HG03378 (cell line): ENCODE data around the gene SMYD1.

ENCODE experiments used
- ATAC-seq: cut with Tn5 transposase; IDR thresholded peaks from one replicate; pipeline ENCODE4 v1.9.1; 2021; ENCODE audit warnings: mild to moderate bottlenecking, moderate library complexity; ENCODE audit not compliant: unreplicated experiment

Gene SMYD1

DNA sequence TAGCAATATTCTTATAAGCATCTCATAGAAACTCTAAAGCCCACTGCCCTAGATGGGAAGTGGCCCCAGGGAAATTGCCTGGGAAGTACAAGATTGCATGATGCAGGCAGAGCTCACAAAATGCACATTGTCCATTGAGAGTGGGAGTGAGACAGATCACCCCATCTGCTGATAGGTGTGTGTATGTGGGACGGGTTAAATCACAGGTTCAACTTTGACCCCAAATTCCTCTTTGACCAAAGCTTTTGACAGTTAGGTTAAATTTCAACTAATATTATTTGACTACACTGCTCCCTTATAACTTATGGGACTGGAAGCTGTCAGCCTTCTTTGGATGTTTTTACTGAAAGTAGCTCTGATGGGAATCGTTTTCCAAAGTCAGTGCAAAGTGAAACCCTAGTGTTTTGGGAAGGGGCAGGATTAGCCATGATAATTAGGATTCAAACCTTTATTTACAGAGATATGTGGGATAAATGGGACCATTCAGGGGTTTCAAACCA, 71.6 kb downstream of the SMYD1 start:
- no peak for ATAC-seq

DNA sequence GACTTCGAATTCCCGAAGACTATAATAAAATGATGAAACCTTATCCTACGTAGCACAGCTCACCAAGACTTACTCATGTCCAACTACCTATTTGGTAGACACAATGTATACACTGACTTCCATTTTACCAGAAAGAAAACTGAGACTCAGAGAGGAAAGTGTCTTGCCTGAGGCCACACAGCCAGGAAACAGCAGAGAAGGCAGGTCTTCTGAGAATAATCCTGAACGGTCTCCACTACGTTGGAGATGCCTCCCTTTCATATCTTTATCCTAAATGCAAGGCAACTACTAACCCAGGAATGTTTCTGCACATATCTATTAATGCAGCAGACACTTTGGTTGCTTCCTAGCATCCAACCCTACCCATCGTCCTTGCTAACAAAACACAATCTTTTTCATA, 72.2 kb downstream of the SMYD1 start:
- ATAC-seq = no peak

DNA sequence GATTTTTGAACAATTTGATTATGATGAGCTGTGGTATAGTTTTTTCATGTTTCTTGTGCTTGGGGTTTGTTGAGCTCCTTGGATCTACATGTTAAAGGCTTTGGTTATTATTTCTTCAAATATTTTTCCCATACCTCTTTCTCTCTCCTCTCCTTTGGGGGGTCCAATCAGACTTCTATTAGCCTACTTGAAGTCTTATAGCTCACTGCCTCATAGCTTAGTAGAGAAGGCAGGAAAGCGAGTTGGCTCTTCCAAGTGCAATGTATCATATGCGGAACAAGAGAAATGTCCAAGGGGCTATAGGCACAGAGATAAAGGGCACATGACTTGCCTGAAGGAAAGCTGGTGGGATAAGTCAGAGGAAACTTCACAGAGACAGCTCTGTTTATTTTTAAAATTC, 74.3 kb downstream of the SMYD1 start:
- no peak for ATAC-seq

- no peak for ATAC-seq
Observed at GRCh38 chr2:88144271-88144670, 76.6 kb downstream of the SMYD1 start.

- ATAC-seq = no peak
Observed at GRCh38 chr2:88144914-88145497, 77.4 kb downstream of the SMYD1 start.

DNA sequence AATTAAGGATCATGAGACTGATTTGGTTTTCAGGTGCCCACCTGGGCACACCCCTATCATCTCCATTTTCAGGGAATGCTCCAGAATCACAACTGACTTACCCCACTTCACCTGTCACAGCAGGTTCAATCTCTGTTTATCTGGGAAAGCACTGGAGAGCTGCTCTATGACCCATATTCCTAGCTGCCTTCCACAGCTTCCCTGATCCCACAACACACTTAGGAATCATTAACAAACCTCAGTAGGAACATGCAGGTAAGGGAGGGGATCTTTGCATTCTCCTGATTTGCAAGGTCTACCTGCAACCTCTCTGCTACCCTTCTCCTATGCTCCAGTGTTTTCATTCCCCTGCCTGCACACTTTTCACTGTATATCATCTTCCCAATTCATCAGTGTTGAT, 79.0 kb downstream of the SMYD1 start:
- ATAC-seq = no peak

DNA sequence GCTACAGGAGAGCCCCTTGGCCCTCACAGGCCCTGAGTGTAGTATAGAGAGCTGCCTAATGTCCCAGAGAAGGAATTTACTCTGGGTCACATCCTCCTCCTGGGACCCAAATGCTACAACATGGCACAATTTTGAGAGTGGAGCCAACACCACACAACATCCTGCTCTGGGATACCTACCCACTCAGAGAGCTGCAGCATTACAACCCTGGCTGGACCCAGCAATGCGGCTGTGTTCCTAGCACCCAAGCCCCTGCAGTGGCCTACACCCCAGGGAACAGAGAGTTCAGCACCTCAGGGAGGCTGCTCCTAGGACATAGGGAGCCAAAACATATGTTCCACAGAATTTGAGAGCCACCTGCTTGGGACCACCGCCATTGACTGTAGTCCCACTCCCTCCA, 79.5 kb downstream of the SMYD1 start:
- no peak for ATAC-seq

DNA sequence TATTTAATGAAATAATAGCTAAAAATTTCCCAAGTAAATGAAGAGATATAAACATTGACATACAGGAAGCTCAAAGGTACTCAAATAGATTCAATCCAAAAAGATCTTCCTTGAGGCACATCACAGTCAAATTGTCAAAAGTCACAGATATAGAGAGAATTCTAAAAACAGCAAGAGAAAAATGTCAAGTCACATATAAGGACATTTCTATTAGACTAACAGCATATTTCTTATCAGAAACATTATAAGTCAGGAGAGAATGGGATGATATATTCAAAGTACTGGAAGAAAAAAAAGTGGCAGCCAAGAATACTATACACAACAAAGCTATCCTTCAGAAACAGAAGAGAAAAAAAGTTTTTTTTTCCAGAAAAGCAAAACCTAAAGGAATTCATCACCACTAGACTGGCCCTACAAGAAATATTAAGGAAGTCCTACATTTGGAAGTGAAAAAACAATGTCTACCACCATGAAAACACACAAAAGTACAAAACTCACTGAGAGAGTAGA, 81.4 kb downstream of the SMYD1 start:
- no peak for ATAC-seq

- no peak for ATAC-seq
Observed at GRCh38 chr2:88159481-88159880, 91.9 kb downstream of the SMYD1 start.

DNA sequence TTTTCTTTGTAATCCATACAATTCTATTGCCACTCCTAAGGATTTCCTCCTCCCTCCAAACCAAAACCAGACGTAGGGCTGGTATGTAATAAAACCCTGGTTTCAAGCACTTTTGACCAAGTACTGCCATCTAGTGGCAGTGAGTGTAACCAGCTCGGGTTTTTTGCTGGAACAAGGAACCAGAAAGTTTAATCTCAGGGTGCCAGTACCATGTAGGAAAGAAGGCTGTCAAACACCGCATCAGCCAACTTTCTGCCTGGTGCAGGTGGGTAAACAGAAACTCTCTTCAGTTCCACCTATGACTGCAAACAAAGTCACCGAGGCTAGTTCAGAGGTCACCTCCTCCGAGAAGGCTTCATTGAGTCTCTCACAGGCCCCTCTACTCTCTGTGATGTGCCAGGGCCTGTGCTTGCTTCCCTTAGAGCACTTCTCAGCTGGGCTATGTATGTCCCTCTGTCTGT, 92.4 kb downstream of the SMYD1 start:
- ATAC-seq = peak; percentile 50

DNA sequence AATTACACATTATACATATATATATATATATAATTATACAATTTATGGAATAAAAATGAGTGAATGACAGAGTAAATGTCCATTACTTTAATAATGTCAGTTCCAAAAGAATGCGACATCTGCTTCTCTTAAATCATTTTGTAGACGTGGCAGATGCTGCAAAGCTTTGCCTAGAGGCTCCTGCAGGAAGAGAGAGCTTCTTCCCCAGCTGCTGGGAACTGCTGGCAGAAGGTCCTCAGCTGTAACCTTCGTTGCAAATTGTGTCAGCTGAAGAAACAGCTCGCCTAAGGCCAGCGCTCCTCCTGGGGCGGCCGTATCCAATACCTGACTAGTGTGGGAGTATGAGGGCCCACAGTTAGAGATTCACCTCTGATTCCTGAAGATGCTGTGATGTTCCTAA, 92.9 kb downstream of the SMYD1 start:
- no peak for ATAC-seq

- ATAC-seq = no peak
Observed at GRCh38 chr2:88161446-88162244, 94.0 kb downstream of the SMYD1 start.
